OCI-M2 (cell line): ENCODE results near the gene DNAH1.

Source experiments
- DNase-seq: peaks from one replicate; lab custom pipeline; 2025; ENCODE audit not compliant: unreplicated experiment; lab: John Stamatoyannopoulos, UW

Gene DNAH1

DNA sequence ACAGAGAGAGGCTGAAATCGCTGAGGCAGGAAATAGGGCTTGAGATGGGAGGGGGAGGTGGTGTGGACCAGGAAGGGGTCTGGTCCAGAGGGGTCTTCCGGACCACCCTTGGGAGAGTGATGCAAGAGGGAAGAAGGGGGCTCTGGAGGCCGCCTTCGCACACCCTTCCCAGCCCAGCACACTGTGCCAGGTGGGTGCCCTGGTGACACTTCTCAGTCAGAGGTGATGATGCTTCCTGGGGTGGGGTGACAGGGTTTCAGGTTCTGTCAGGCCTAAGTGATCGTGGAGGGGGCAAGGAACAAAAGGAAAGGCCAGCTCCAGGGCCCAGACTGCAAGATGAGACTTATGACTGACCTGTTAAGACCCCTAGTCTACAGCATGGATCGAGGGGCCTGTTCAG is 116.1 kb downstream of the DNAH1 start:
- no peak for DNase-seq

DNA sequence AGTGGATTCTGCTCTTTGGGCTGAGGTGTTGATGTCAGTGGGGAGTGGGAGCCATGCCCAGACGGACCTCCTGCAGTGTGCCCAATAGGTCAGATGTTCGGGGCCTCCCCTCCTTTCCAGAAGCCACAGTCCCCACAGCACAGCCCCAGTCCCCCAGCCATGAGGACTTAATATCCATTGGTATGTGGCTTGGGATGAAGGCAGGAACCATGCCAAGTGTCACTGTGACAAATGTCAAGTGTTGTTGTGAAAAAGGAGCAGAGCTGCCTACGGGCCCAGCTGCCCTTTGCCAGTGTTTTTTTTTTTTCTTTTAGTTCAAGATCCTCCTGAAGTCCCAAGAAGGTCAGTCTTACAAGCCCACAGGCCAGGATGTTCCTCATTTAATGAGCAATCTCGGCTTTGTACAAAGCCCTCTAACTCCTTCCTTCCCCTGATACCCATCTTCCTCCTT is 116.6 kb downstream of the DNAH1 start:
- DNase-seq, result no peak

GRCh38 chr3:52433328-52433995 is 117.3 kb downstream of the DNAH1 start:
- DNase-seq, result no peak

DNA sequence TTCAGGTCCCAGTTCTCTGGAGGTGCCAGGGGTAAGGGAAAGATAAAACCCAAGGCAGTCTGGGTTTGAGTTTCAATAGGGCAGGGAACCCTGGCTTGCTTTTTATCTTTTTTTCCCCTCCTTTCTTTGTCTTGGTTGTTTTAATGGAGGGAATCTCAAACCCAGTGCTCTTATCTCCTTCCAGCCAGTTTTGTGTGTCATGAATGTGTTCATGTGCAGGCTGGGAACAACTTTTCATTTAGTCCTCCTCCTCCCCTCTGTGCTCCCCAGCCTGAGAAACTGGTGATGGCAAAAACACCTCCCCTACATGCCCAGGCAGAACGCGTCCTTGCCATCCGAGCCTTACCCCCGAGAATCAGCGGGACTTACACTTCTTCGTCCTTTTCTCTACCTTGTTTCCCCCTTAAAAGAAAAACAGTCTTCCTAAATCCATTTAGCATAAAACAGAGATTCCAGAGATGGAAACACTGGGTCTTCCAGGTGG is 117.9 kb downstream of the DNAH1 start:
- peak; percentile 23 for DNase-seq

DNA sequence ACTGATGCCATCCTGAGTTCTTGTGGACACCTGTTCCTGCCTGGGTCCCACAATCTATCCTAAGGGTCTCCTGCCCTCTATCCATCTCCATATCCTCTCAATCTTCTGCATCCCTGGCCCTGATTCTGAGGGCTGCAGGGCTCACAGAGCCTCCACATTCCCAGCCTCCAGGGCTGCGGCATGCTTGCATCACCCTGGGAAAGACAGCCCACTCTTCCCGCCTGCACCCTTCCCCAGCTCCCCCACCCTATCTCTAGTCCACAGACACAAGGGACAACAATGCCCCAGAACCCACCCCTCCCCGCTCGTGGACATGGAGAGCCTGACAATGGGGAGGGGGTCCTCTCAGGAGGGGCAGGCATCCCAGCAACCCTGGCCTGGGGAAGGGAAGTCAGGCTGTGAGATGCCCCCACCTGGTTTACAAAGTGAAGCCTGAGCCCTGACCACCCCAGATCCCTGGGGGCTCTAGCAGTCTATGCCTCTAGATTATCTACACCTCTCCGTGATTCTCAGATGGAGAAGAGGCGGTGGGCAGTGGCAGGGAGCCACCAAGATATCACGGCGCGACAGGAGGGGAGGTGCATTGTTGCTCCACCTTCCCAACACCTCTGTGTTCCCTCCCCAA is 118.5 kb downstream of the DNAH1 start:
- DNase-seq, result no peak

DNA sequence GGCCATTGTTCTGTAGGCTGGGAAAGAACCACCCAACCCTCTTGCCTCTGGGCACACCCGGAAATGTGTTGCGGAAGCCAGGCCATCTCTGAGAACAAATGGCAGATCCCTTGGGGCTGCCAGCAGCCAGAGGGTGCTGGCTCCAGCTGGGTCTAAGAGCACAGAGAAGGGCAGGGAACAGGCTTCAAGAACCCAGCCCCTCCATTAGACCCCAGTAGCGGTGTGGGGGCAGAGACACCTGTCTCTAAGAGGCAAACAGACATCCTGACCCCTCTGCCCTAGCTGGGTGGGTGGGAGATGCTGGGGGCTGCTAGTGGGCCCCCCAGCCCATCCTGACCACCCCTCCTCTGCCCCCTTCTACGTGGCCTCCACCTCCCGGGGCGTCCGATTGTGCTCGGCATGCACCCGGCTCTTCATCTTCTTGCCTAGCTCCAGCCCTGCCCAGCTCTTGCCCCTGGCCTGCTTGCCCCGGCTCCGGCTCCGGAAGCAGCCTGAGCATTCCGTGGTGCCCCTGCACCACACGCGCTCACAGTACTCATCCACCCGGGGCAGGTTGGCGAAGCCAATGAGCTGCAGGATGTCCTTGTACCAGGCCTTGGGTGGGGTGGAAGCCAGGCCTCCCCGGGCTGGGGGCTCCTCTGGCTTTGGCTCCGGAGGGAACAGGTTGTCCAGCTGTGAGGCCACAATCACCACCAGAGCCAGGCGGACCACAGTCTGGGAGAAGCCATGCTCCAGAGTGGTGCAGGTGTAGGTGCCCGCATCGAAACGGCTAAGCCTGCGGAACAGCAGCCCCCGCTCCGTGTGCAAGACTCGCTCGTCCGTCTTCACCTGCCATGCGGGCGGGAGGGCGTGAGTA is 119.4 kb downstream of the DNAH1 start:
- no peak for DNase-seq

DNA sequence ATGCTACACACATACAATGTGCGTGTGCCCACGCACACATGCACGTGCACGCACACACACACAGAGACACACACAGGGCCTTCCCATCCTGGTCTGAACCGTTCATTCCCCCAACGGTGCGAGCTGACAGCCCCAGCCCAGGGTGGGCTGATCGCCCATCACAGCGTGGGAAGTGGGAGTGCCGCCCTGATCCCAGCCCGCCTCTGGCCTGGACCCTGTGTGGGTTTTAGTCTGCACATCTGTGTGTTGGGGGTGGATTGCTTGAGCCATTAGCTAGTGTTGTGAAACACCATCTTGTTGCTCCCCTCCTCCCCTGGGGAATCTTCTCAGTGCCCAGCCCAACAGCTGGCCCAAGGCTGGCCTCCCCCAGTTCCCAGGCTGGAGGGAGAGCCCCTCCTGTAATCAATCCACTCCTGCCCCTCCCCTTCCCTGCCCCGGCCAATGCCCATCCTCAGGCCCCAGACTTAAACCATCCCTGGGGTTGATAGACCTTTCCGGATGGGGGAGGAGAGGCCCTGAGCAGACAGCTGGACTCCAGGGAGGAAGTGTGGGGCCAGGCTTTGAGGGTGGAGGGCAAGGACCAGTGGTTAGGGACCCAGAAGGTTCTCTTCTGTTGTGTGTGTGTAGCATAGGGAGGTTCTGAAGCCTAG is 120.5 kb downstream of the DNAH1 start:
- DNase-seq, result no peak

GRCh38 chr3:52437326-52438103 is 121.4 kb downstream of the DNAH1 start:
- DNase-seq, result no peak

DNA sequence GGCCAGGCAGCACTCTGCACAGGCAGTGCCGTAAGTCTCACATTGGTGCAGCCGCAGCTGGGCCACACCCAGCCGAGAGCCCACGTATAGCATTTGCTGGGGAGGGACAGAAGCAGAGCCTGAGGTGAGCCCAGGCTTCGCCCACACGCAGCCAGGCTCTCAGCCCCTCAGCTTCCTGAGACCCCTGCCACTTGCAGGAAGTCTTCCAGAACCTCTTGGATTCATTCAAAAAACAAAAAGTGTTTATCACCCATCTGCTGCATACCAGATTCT is 121.9 kb downstream of the DNAH1 start:
- DNase-seq, result no peak

GRCh38 chr3:52438579-52439425 is 122.7 kb downstream of the DNAH1 start:
- DNase-seq, result no peak

GRCh38 chr3:52439426-52440248 is 123.5 kb downstream of the DNAH1 start:
- DNase-seq, result no peak

GRCh38 chr3:52440249-52440551 is 124.1 kb downstream of the DNAH1 start:
- DNase-seq, result no peak

- DNase-seq, result no peak
These were observed 124.6 kb downstream of the DNAH1 start for GRCh38 chr3:52440671-52441070.

- DNase-seq, result no peak
These were observed 125.1 kb downstream of the DNAH1 start for GRCh38 chr3:52441091-52441771.

- DNase-seq, result no peak
These were observed 125.7 kb downstream of the DNAH1 start for GRCh38 chr3:52441772-52442332.

DNA sequence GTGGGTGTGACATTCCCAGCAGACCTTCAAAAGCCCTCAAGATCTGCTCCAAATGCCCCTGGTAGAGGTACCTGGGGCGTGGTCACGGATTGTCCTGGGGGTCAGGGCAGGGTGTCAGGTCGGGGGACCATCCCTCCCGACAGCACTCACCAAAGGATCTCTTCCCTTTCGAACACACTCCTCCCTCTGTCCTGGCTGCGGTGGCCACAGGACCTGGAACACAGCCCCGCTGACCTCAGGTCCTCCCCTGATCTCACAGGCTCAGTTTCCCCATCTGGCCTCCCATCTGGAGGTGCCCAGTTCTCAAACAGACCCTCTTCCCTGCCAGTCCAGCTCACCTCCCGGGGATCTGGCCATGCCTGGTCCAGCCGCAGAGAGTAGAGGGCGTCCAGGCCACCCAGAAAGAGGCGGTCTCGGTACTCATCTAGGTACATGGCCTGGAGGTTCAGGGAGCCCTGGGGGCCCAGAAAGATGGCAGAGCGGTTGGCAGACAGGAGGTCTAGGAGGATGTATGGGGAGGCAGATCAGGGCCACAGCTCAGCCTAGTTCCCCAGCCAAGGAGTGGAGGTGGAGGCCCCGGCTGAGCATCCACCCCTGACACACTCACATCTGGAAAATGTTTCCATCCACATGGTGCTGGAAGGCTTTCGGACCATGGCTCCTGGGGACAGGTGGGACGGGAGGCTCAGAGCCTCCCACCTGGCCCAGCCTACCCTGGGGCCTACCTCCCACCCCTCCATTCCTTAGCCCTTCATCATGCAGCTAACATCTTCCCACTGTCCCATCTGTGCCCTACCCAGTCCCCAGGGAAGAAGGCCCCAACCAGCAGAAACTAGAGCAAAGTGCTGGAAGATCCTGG is 126.5 kb downstream of the DNAH1 start:
- no peak for DNase-seq

- no peak for DNase-seq
These were observed 127.1 kb downstream of the DNAH1 start for GRCh38 chr3:52443268-52443610.
